Measurements from ENCODE around the gene TEX10. TPM values are rescaled to one million over a fixed set of nuclear protein-coding genes. Genes with fewer than 3 reads are reported as not detected.
A peak's percentile ranks its signal among the peaks of the same experiment; 100 is the strongest.

The TEX10 gene
- total and polyA plus RNA-seq, 5 experiments from 2014 or later, result 9.6 to 27.7 (median 15.6) TPM

DNA sequence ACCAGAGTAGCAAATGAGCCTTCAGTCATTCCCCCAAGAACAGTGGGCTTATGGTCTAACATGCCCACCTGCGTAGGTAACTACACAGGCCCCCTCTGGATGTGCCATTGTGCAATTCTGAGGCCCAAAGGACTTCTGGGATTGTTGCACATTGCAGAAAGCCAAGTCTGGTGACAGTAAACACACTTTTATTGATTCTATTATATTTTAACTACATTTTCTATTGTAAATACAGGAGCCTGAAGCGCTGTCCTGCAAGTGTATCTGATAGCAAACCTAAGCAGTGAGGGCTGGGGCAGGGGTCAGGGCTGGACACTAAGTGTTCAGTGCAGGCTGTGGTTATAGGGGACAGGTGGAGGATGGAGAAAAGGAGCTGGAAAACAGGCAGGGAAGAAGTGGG lies 57.5 kb downstream of the TEX10 start:
- Mint-ChIP-seq H3K36me3 (peaks cover 4 to 85% (median 15%) of the 10 kb centered on the region in 3 donors), H3K27me3 (no peaks in the 10 kb centered on the region)

GRCh38 chr9:100294806-100295205 lies 57.9 kb downstream of the TEX10 start:
- POLR2A ChIA-PET, result no interaction called here
- peaks cover 0 to 12% (median 0%) of the 10 kb centered on the region in 4 donors for H3K4me1 Mint-ChIP-seq
- ATAC-seq, result no peak
- no peak for DNase-seq
- peaks cover 0 to under 1% (median 0%) of the 10 kb centered on the region in 9 donors for H3K9me3 Mint-ChIP-seq
- peak overlapping the region in 5 of 10 donors; percentile 23 to 79 (median 47) for H3K27ac Mint-ChIP-seq
- no peaks in the 10 kb centered on the region for H3K27me3 Mint-ChIP-seq
- H3K4me3 Mint-ChIP-seq, result no peak overlapping the region
- H3K36me3 Mint-ChIP-seq, result peaks cover 4 to 89% (median 18%) of the 10 kb centered on the region in 3 donors

More for the DNA sequence above, 57.5 kb downstream of the TEX10 start:
- peak overlapping the region in 7 of 10 donors; percentile 21 to 81 (median 41) for H3K27ac Mint-ChIP-seq
- no peak for DNase-seq
- H3K9me3 Mint-ChIP-seq, result no peaks in the 10 kb centered on the region
- POLR2A ChIA-PET, result interaction anchor here (0.6 kb wide), 1 partner anchor 48 kb away, joined by 3 read pairs; no protein-coding TSS in a partner anchor
- H3K4me3 Mint-ChIP-seq, result no peak overlapping the region
- no peak for ATAC-seq
- H3K4me1 Mint-ChIP-seq, result peaks cover 0 to 12% (median 0%) of the 10 kb centered on the region in 4 donors

DNA sequence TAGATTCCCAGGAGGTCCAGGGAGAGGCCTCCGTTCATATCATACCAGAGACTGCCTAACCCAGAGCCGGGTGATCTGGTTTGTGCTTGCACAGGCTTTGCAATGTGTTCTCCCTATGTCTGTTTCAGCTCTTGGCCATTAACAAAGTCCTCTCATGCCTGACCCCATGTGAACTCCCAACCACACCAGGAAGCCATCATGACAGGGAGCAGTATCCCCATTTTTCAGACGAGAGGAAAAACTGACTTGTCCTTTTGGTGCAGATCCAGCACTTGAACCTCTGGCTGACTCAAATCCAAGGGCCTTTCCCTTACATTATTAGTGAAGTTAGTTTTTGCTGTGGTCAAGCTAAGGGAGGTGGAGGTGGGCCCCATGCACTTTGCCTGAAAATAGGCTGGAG lies 58.4 kb downstream of the TEX10 start:
- no peak overlapping the region for H3K4me3 Mint-ChIP-seq
- H3K9me3 Mint-ChIP-seq, result peaks cover 0 to 5% (median 0%) of the 10 kb centered on the region in 9 donors
- POLR2A ChIA-PET, result no interaction called here
- H3K27ac Mint-ChIP-seq, result peak overlapping the region in 2 of 10 donors; percentile 15 to 57
- no peaks in the 10 kb centered on the region for H3K27me3 Mint-ChIP-seq
- no peak for ATAC-seq
- DNase-seq, result no peak
- H3K36me3 Mint-ChIP-seq, result peaks cover 7 to 89% (median 21%) of the 10 kb centered on the region in 3 donors
- H3K4me1 Mint-ChIP-seq, result peaks cover 0 to 9% (median 0%) of the 10 kb centered on the region in 4 donors

GRCh38 chr9:100292414-100292813 lies 60.3 kb downstream of the TEX10 start:
- Mint-ChIP-seq H3K4me1 (peaks cover 0 to 6% (median 0%) of the 10 kb centered on the region in 4 donors), H3K4me3 (no peak overlapping the region), H3K9me3 (peaks cover 0 to 21% (median 9%) of the 10 kb centered on the region in 9 donors), H3K27ac (peak overlapping the region in 3 of 10 donors; percentile 37 to 78 (median 48)), H3K27me3 (no peaks in the 10 kb centered on the region), H3K36me3 (peaks cover 24 to 87% (median 40%) of the 10 kb centered on the region in 3 donors)
- ATAC-seq (no peak), DNase-seq (no peak)
- POLR2A ChIA-PET, result no interaction called here

DNA sequence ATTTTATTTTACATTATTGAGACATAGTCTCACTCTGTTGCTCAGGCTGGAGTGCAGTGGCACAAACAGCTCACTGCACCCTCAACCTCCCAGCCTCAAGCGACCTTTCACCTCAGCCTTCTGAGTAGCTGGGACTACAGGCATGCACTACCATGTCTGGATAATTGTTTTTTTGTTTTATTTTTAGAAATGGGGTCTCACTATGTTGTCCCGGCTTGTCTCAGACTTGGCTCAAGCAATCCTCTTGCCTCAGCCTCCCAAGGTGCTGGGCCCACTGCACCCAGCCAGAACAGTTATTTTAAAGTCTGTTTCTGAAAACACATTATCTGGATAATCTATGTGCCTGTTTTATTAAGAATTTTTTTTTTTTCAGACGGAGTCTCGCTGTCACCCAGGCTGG lies 62.0 kb downstream of the TEX10 start:
- DNase-seq (no peak), ATAC-seq (no peak)
- H3K27ac Mint-ChIP-seq, result peak overlapping the region in 1 of 10 donors; percentile 34
- POLR2A ChIA-PET, result no interaction called here
- no peaks in the 10 kb centered on the region for H3K27me3 Mint-ChIP-seq
- H3K9me3 Mint-ChIP-seq, result peaks cover 0 to 26% (median 9%) of the 10 kb centered on the region in 9 donors
- H3K4me1 Mint-ChIP-seq, result peaks cover 0 to 4% (median 0%) of the 10 kb centered on the region in 4 donors
- peaks cover 35 to 91% (median 56%) of the 10 kb centered on the region in 3 donors for H3K36me3 Mint-ChIP-seq
- no peak overlapping the region for H3K4me3 Mint-ChIP-seq

DNA sequence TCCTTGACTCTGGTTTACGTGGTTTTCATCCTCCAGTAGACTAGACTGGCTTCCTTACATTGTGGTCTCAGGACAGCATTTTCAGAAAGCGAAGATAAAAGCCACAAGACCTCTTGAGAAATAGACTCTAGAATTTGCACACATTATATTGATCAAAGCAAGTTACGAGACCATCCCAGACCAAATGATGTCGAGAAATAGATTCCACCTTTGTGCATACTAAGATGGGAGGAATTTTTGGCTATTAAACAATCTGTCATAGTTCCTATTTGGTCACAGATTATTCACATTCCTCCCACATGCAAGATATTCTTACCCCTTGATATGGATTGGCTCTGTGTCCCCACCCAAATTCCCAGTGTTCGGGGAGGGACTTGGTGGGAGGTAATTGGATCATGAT lies 65.6 kb downstream of the TEX10 start:
- no peak for DNase-seq
- H3K36me3 Mint-ChIP-seq, result peaks cover 48 to 93% (median 85%) of the 10 kb centered on the region in 3 donors
- no peak for ATAC-seq
- H3K4me3 Mint-ChIP-seq, result no peak overlapping the region
- no peaks in the 10 kb centered on the region for H3K27me3 Mint-ChIP-seq
- peaks cover 11 to 38% (median 19%) of the 10 kb centered on the region in 9 donors for H3K9me3 Mint-ChIP-seq
- no peak overlapping the region for H3K27ac Mint-ChIP-seq
- H3K4me1 Mint-ChIP-seq, result no peaks in the 10 kb centered on the region
- POLR2A ChIA-PET, result no interaction called here

DNA sequence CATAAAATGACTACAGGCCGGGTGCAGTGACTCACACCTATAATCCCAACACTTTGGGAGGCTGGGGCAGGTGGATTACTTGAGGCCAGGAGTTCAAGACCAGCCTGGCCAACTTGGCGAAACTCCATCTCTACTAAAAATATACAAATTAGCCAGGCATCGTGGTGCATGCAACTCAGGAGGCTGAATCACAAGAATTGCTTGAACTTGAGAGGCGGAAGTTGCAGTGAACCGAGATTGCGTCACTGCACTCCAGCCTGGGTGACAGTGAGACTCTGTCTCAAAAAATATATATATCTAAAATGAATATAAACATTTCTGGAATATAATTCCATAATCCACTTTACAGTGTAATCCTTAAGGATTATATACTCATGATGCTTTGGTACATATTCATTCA lies 66.5 kb downstream of the TEX10 start:
- ATAC-seq, result no peak
- Mint-ChIP-seq H3K9me3 (peaks cover 11 to 38% (median 19%) of the 10 kb centered on the region in 9 donors), H3K27me3 (no peaks in the 10 kb centered on the region), H3K4me3 (no peak overlapping the region), H3K27ac (no peak overlapping the region), H3K4me1 (peaks cover 0 to 1% (median 0%) of the 10 kb centered on the region in 4 donors), H3K36me3 (peaks cover 49 to 92% (median 85%) of the 10 kb centered on the region in 3 donors)
- POLR2A ChIA-PET, result no interaction called here
- DNase-seq, result no peak

DNA sequence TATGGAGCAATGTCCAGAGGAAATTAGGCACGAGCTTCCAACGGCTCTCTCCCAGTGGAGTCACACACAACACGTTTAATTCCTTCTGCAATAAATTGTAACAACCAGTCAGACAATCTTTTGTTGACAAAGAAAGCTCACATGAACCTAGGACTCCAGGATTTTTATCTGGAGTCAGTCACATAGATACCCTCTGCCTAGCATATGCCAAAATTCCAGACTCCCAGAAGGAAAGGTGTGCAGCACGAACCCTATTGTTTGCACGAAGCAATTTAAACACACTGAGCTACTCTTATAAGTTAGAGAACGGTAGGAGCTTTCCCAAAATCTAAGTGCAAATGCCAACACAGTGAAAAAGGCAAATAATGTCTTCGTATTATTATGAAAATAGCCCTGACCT lies 67.1 kb downstream of the TEX10 start:
- peaks cover 0 to 1% (median 0%) of the 10 kb centered on the region in 4 donors for H3K4me1 Mint-ChIP-seq
- POLR2A ChIA-PET, result no interaction called here
- no peak for ATAC-seq
- H3K4me3 Mint-ChIP-seq, result no peak overlapping the region
- H3K27ac Mint-ChIP-seq, result no peak overlapping the region
- peaks cover 48 to 88% (median 82%) of the 10 kb centered on the region in 3 donors for H3K36me3 Mint-ChIP-seq
- peaks cover 11 to 38% (median 19%) of the 10 kb centered on the region in 9 donors for H3K9me3 Mint-ChIP-seq
- H3K27me3 Mint-ChIP-seq, result no peaks in the 10 kb centered on the region
- no peak for DNase-seq

DNA sequence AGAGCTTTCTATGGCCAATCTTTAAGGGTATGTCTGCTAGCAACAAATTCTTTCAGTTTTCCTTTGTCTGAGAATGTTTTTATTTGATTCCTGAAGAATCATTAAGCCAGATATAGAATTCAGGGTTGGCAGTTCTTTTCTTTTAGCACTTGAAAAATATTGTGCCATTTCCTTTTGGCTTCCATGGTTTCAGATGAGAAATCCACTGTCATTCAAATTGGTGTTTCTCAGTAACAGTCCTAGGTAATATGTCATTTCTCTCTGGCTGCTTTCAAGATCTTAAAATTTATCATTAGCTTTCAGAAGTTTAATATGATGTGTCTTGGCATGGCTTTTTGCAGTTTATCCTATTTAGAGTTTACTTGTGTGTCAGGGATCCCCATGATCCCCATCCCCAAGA lies 67.7 kb downstream of the TEX10 start:
- POLR2A ChIA-PET, result no interaction called here
- no peak for ATAC-seq
- peak overlapping the region in 2 of 10 donors; percentile 48 to 56 for H3K27ac Mint-ChIP-seq

GRCh38 chr9:100284247-100284646 lies 68.5 kb downstream of the TEX10 start:
- POLR2A ChIA-PET, result no interaction called here
- ATAC-seq (no peak), DNase-seq (no peak)
- H3K36me3 Mint-ChIP-seq, result peaks cover 47 to 82% (median 82%) of the 10 kb centered on the region in 3 donors
- peaks cover 11 to 36% (median 18%) of the 10 kb centered on the region in 9 donors for H3K9me3 Mint-ChIP-seq
- H3K27ac Mint-ChIP-seq, result no peak overlapping the region
- H3K27me3 Mint-ChIP-seq, result no peaks in the 10 kb centered on the region
- H3K4me3 Mint-ChIP-seq, result no peak overlapping the region
- H3K4me1 Mint-ChIP-seq, result peaks cover 0 to 1% (median 0%) of the 10 kb centered on the region in 4 donors

More for the DNA sequence above, 67.7 kb downstream of the TEX10 start:
- Mint-ChIP-seq H3K4me1 (peaks cover 0 to 1% (median 0%) of the 10 kb centered on the region in 4 donors), H3K36me3 (peaks cover 50 to 83% (median 82%) of the 10 kb centered on the region in 3 donors), H3K27me3 (no peaks in the 10 kb centered on the region), H3K4me3 (no peak overlapping the region), H3K9me3 (peaks cover 11 to 38% (median 19%) of the 10 kb centered on the region in 9 donors)
- no peak for DNase-seq

DNA sequence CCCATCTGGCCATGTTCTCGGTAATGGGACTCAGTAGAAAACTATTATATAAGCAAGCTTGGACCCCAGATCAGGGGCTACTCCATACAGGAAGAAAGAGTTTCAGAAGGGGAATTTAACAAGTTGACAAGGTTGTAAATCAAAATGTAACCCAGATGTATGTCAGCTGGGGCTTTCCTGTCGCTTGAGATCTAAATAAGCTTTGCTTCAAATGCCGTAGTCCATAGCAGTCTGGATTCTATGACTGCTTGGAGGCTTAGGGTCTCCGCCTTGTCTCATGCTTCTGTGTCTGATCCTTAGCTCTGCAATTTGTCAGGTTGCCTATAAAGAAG lies 70.4 kb downstream of the TEX10 start:
- Mint-ChIP-seq H3K4me3 (no peak overlapping the region), H3K4me1 (peaks cover 0 to 1% (median 0%) of the 10 kb centered on the region in 4 donors), H3K27me3 (no peaks in the 10 kb centered on the region), H3K9me3 (peaks cover 4 to 20% (median 13%) of the 10 kb centered on the region in 9 donors), H3K36me3 (peaks cover 31 to 81% (median 75%) of the 10 kb centered on the region in 3 donors), H3K27ac (peak overlapping the region in 1 of 10 donors; percentile 86)
- POLR2A ChIA-PET, result no interaction called here
- no peak for ATAC-seq
- DNase-seq, result no peak

GRCh38 chr9:100281676-100282387 lies 70.9 kb downstream of the TEX10 start:
- peak overlapping the region in 2 of 10 donors; percentile 8 to 15 for H3K27ac Mint-ChIP-seq
- no peaks in the 10 kb centered on the region for H3K27me3 Mint-ChIP-seq
- ATAC-seq (no peak), DNase-seq (no peak)
- H3K4me1 Mint-ChIP-seq, result peaks cover 0 to 1% (median 0%) of the 10 kb centered on the region in 4 donors
- H3K4me3 Mint-ChIP-seq, result no peak overlapping the region
- H3K36me3 Mint-ChIP-seq, result peaks cover 26 to 81% (median 75%) of the 10 kb centered on the region in 3 donors
- peaks cover 0 to 18% (median 12%) of the 10 kb centered on the region in 9 donors for H3K9me3 Mint-ChIP-seq
- POLR2A ChIA-PET, result no interaction called here

GRCh38 chr9:100281066-100281465 lies 71.7 kb downstream of the TEX10 start:
- Mint-ChIP-seq H3K4me1 (peaks cover 0 to 1% (median 0%) of the 10 kb centered on the region in 4 donors), H3K4me3 (no peak overlapping the region), H3K36me3 (peaks cover 22 to 82% (median 71%) of the 10 kb centered on the region in 3 donors), H3K27me3 (no peaks in the 10 kb centered on the region), H3K9me3 (peaks cover 0 to 14% (median 11%) of the 10 kb centered on the region in 9 donors), H3K27ac (no peak overlapping the region)
- DNase-seq, result no peak
- POLR2A ChIA-PET, result no interaction called here
- no peak for ATAC-seq
